Brain microvascular endothelial cell (primary cell): Measurements from ENCODE around the gene KCNQ1.

Source experiments
- DNase-seq: peaks from one replicate; pipeline ENCODE4 v3.0.0-alpha.2; 2020
- H3K27ac ChIP-seq: fragments of 250-450 bp; sonication (Bioruptor Pico); 2 replicates; pipeline ENCODE4 v1.5.1; 2020; ENCODE audit warnings: mild to moderate bottlenecking, moderate library complexity
- H3K27me3 ChIP-seq: fragments of 250-450 bp; sonication (Bioruptor Pico); replicated peaks from 2 replicates; pipeline ENCODE4 v1.5.1; 2020; ENCODE audit warnings: mild to moderate bottlenecking
- H3K36me3 ChIP-seq: fragments of 250-450 bp; sonication (Bioruptor Pico); replicated peaks from 2 replicates; pipeline ENCODE4 v1.5.1; 2020; ENCODE audit warnings: mild to moderate bottlenecking
- H3K4me3 ChIP-seq: 2 replicates; pipeline ENCODE4 v1.5.1; 2011; ENCODE audit warnings: low read depth, mild to moderate bottlenecking, control low read depth, low read length, moderate library complexity
- in situ Hi-C: cut with HindIII; loops from 2 replicates; pipeline ENCODE4 v1.10.0; 2017; ENCODE audit warnings: low sequenced_read_pairs, low pct_ligation_motif_present
- TF ChIP-seq, protein P1 (sequence below): IDR thresholded peaks from 2 replicates; pipeline ENCODE4 v1.5.1; 2011; ENCODE audit warnings: low read depth, mild to moderate bottlenecking, moderate library complexity, low read length, control low read depth, inconsistent platforms; ENCODE audit errors: missing control alignments

Gene KCNQ1

DNA sequence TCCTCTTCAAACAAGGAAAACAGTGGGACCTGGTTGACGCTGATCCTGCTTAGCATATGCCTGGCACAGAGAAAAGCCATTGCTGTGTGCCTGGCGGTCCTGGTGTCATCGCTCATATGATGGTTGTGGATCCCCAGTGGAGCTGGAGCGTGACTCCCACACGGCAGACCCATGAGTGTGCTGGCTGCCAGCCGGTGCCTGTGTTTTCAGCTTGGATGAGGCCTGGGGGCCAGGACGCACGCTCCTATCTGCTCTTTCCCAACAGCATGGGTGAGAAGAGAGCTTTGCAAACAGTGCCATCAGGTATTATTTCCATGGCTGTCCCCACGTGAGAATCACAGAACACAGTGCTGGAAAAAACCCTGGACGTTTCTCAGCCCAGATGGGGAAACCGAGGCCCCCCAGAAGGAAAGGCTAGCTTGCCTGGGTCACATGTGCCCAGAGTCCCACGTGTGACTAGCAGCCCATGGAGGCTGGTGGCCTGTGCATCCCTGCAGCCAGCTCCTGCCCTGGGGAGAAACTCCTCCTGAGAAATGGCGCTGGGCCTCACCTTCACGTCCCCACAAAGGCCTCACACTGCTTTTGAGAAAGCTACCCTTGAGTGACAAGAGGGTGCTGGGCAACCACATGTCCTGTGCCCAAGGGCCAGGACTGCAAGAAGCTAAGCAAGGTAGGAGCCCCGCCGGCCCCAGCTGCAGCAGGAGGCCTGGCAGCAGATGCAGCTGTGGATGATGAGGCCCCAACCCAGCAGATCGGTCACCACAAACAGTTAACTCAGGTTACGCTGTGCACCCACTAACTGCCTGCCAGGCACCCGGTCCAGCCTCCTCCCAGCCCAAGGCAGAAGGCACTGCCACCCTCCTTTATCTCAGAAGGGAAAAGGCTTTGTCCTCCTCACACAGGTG is 436.5 kb downstream of the KCNQ1 start:
- Histone ChIP-seq H3K4me3 (no peak overlapping the region), H3K36me3 (no peaks in the 10 kb centered on the region), H3K27me3 (peaks cover 7% of the 10 kb centered on the region), H3K27ac (no peak overlapping the region)
- TF ChIP-seq, protein P1, sequence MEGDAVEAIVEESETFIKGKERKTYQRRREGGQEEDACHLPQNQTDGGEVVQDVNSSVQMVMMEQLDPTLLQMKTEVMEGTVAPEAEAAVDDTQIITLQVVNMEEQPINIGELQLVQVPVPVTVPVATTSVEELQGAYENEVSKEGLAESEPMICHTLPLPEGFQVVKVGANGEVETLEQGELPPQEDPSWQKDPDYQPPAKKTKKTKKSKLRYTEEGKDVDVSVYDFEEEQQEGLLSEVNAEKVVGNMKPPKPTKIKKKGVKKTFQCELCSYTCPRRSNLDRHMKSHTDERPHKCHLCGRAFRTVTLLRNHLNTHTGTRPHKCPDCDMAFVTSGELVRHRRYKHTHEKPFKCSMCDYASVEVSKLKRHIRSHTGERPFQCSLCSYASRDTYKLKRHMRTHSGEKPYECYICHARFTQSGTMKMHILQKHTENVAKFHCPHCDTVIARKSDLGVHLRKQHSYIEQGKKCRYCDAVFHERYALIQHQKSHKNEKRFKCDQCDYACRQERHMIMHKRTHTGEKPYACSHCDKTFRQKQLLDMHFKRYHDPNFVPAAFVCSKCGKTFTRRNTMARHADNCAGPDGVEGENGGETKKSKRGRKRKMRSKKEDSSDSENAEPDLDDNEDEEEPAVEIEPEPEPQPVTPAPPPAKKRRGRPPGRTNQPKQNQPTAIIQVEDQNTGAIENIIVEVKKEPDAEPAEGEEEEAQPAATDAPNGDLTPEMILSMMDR, result no peak
- DNase-seq, result no peak
- in situ Hi-C loops, result no loop called here

DNA sequence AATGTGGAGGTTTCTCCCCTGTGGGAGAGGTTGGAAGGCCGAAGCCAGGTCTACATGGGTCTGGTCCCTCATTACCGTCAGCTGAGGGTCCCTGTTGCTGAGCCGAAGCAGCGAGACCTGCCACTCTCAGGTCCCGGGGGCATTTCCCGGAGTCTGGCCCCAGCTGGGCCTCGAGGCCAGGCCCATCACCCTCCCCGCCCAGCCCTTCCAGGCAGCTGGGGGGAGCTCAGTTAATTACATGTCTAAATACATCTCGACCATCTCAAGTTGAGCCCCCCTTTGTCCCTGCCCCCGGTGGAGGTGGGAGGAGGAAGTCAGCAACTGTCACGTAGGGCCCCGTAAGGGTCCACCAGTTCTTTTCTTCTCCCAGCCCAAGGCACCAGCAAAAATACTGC is 437.2 kb downstream of the KCNQ1 start:
- H3K27ac ChIP-seq, result no peak overlapping the region
- in situ Hi-C loops, result no loop called here
- TF ChIP-seq, protein P1, result no peak
- H3K36me3 ChIP-seq, result no peaks in the 10 kb centered on the region
- no peak overlapping the region for H3K4me3 ChIP-seq
- DNase-seq, result no peak
- H3K27me3 ChIP-seq, result peaks cover 7% of the 10 kb centered on the region

DNA sequence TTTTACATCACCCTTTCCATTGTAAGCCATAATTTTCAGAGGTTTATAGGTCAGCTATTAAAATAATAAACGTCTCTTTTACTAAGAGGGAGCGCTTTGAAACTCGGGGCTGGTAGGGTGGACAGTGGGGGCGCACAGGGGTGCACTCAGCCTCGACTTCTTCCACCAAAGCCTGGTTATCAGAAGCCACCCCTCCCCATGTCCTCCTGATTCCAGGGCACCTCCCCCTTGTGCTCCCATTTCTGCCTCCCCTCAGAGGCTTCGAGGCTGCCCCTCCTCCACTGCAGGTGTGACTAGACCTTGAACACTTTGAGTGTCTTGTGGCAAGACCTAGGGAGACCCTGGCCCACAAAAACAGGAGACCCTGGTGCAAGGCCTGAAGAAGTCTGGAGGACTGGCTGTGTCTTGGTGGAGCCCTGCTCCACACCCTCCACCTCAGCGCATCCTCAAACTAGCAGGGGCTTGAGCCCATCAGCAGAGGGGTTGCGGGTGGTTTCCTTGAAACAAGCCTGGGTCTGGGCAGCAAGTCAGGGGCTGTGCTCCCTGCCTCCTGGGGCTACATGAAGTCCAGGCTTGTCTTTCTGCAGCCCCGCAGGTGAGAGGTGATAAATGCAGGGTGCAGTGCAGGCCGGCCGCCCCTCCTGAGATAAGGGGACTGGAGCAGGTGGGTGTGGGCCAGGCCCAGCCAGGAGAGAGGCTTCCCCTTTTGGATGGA is 437.7 kb downstream of the KCNQ1 start:
- no peak for DNase-seq
- Histone ChIP-seq H3K4me3 (no peak overlapping the region), H3K27me3 (peaks cover 7% of the 10 kb centered on the region), H3K27ac (no peak overlapping the region), H3K36me3 (no peaks in the 10 kb centered on the region)
- TF ChIP-seq, protein P1, result no peak
- in situ Hi-C loops, result no loop called here

DNA sequence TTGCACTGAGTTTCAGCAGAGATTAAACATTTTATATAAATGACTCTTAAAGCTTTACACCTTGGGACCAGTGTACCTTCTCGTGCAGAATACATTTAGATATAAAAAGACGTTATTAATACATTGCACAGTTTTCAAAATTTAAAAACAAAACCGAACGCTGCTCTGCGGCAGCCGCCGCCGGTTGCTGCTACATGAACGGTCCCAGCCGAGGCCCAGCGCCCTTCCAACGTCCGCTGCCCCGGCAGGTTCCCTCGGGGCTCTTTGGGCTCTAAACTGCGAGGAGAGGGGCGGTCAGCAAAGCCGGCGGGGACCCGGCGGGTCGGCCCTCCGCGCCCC is 438.8 kb downstream of the KCNQ1 start:
- H3K4me3 ChIP-seq, result peak overlapping the region; percentile 46
- in situ Hi-C loops, result no loop called here
- H3K36me3 ChIP-seq, result no peaks in the 10 kb centered on the region
- no peak for DNase-seq
- TF ChIP-seq, protein P1, result no peak
- H3K27ac ChIP-seq, result no peak overlapping the region
- H3K27me3 ChIP-seq, result peaks cover 7% of the 10 kb centered on the region

DNA sequence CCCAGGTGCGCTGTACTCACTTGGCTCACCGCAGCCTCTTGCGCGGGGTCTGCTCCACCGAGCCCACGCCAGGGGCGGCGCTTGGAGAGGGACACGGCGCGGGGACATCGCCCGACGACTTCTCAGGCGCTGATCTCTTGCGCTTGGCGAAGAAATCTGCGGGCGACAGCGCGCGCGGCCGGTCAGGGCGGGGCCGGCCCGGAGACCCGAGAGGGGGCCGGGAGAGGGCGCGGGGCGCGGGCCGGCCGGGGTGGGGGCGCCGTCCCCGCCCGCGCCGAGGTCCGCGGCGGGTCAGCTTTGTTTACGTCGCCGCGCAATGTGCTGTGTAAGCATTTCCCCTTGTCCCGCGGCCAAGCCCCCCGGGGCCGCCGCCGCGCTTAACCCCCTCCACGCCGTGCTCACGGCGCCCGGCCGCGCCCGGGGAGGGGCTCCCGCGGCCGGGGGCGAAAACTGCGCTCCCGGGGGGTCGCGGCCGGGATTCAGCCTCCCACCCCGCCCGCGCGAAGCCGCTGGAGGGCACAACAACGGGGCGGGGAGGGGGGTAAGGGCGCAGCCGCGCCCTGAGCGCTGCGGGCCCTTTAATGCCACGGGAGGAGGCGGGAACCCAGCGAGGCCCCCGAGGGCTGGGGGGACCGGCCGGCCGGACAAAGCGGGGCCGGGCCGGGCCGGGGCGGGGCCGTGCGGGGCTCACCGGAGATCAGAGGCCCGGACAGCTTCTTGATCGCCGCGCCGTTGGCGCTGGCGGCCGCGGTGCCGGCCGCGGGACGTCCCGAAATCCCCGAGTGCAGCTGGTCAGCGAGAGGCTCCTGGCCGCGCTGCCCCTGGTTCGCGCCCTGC is 439.4 kb downstream of the KCNQ1 start:
- peak overlapping the region; percentile 46 for H3K4me3 ChIP-seq
- DNase-seq, result no peak
- in situ Hi-C loops, result no loop called here
- peaks cover 6% of the 10 kb centered on the region for H3K27me3 ChIP-seq
- no peak overlapping the region for H3K27ac ChIP-seq
- H3K36me3 ChIP-seq, result no peaks in the 10 kb centered on the region
- TF ChIP-seq, protein P1, result no peak
